Inflammatory macrophage treated with lipopolysaccharide for 4 hours (primary cell): ENCODE measurements around the gene LMAN2.

Experiments used
- DNase-seq: peaks from one replicate; pipeline ENCODE4 v3.0.0-alpha.2; 2020

LMAN2 gene

GRCh38 chr5:177304392-177305119 is 46.9 kb downstream of the LMAN2 start:
- no peak for DNase-seq

- no peak for DNase-seq
These were observed 47.5 kb downstream of the LMAN2 start for GRCh38 chr5:177303925-177304391.

- DNase-seq, result peak; percentile 90
These were observed 48.1 kb downstream of the LMAN2 start, which contains the start of the genes PRELID1 and RAB24 for GRCh38 chr5:177303121-177303924. PRELID1 (plus strand) TSS chr5:177303799; CDS start chr5:177303986, 187 bp downstream. RAB24 (minus strand) TSS chr5:177303719; CDS start chr5:177303288, 431 bp downstream.

GRCh38 chr5:177302354-177303110 is 48.9 kb downstream of the LMAN2 start:
- no peak for DNase-seq

GRCh38 chr5:177301503-177302165 is 49.8 kb downstream of the LMAN2 start:
- no peak for DNase-seq

GRCh38 chr5:177300951-177301350 is 50.5 kb downstream of the LMAN2 start:
- peak; percentile 25 for DNase-seq

GRCh38 chr5:177300236-177300880 is 51.1 kb downstream of the LMAN2 start:
- peak; percentile 97 for DNase-seq

- no peak for DNase-seq
These were observed 51.8 kb downstream of the LMAN2 start for GRCh38 chr5:177299697-177300096.

- DNase-seq, result no peak
These were observed 53.5 kb downstream of the LMAN2 start for GRCh38 chr5:177297922-177298321.

GRCh38 chr5:177296581-177296980 is 54.9 kb downstream of the LMAN2 start:
- DNase-seq, result peak; percentile 21

- DNase-seq, result peak; percentile 59
These were observed 55.5 kb downstream of the LMAN2 start for GRCh38 chr5:177295924-177296323.

GRCh38 chr5:177294632-177295031 is 56.8 kb downstream of the LMAN2 start:
- no peak for DNase-seq

- no peak for DNase-seq
These were observed 57.5 kb downstream of the LMAN2 start for GRCh38 chr5:177293819-177294581.

GRCh38 chr5:177291735-177292134 is 59.7 kb downstream of the LMAN2 start:
- DNase-seq, result no peak

GRCh38 chr5:177290816-177291596 is 60.5 kb downstream of the LMAN2 start:
- DNase-seq, result no peak

GRCh38 chr5:177288191-177288590 is 63.3 kb downstream of the LMAN2 start:
- DNase-seq, result no peak
